ENCODE results near the gene SLC35B3. TPM values are rescaled to one million over a fixed set of nuclear protein-coding genes. Genes with fewer than 3 reads are reported as not detected.
"Not testable (repeated sequence)": the region's sequence is repeated elsewhere in the genome, so short reads cannot be mapped to it uniquely, and the experiment has no call there.

Gene SLC35B3
- total RNA-seq, 1 donor from 2014 or later: 13.3 TPM

- CTCF ChIA-PET: no interaction called here
Observed at GRCh38 chr6:8415913-8416312, 19.4 kb downstream of the SLC35B3 start.

GRCh38 chr6:8415280-8415679, 20.1 kb downstream of the SLC35B3 start:
- Mint-ChIP-seq H3K27me3 (no peaks in the 10 kb centered on the region), H3K4me1 (no peaks in the 10 kb centered on the region), H3K9me3 (no peaks in the 10 kb centered on the region), H3K36me3 (ENCODE audit: low read depth) (peaks cover 74% of the 10 kb centered on the region), H3K27ac (no peak overlapping the region), H3K4me3 (no peak overlapping the region)
- DNase-seq (no peak), ATAC-seq (ENCODE audit: low read depth) (no peak)
- ChIA-PET CTCF (no interaction called here), POLR2A (no interaction called here)
- intact Hi-C loops (cut with micrococcal nuclease): no loop called here
- no peak for TF ChIP-seq CTCF (IDR thresholded peaks at IDR 0.05)

More at GRCh38 chr6:8415913-8416312, 19.4 kb downstream of the SLC35B3 start:
- Mint-ChIP-seq H3K36me3 (ENCODE audit: low read depth) (peaks cover 74% of the 10 kb centered on the region), H3K4me3 (no peak overlapping the region), H3K4me1 (no peaks in the 10 kb centered on the region), H3K9me3 (no peaks in the 10 kb centered on the region), H3K27me3 (no peaks in the 10 kb centered on the region), H3K27ac (no peak overlapping the region)
- intact Hi-C loops (cut with micrococcal nuclease): no loop called here
- no peak for ATAC-seq (ENCODE audit: low read depth)
- POLR2A ChIA-PET: no interaction called here
- DNase-seq: no peak
- TF ChIP-seq CTCF (IDR thresholded peaks at IDR 0.05): no peak

GRCh38 chr6:8414844-8415243, 20.5 kb downstream of the SLC35B3 start:
- intact Hi-C loops (cut with micrococcal nuclease): no loop called here
- ChIA-PET POLR2A (no interaction called here), CTCF (no interaction called here)
- DNase-seq: no peak
- H3K4me3 Mint-ChIP-seq: no peak overlapping the region
- H3K9me3 Mint-ChIP-seq: no peaks in the 10 kb centered on the region
- no peaks in the 10 kb centered on the region for H3K4me1 Mint-ChIP-seq
- no peaks in the 10 kb centered on the region for H3K27me3 Mint-ChIP-seq
- ATAC-seq (ENCODE audit: low read depth): no peak
- TF ChIP-seq CTCF (IDR thresholded peaks at IDR 0.05): no peak
- no peak overlapping the region for H3K27ac Mint-ChIP-seq
- H3K36me3 Mint-ChIP-seq (ENCODE audit: low read depth): peaks cover 75% of the 10 kb centered on the region

GRCh38 chr6:8405946-8406345, 29.4 kb downstream of the SLC35B3 start:
- not testable (repeated sequence) for H3K27me3 Mint-ChIP-seq; ATAC-seq (ENCODE audit: low read depth)
- H3K36me3 Mint-ChIP-seq (ENCODE audit: low read depth): peaks cover 28% of the 10 kb centered on the region

GRCh38 chr6:8402546-8402945, 32.8 kb downstream of the SLC35B3 start:
- intact Hi-C loops (cut with micrococcal nuclease): no loop called here
- H3K36me3 Mint-ChIP-seq (ENCODE audit: low read depth): peaks cover 6% of the 10 kb centered on the region
- no peaks in the 10 kb centered on the region for H3K9me3 Mint-ChIP-seq
- no peak overlapping the region for H3K27ac Mint-ChIP-seq
- no peak for TF ChIP-seq CTCF (IDR thresholded peaks at IDR 0.05)
- no peak for DNase-seq
- ATAC-seq (ENCODE audit: low read depth): no peak
- H3K4me3 Mint-ChIP-seq: no peak overlapping the region
- CTCF ChIA-PET: no interaction called here
- H3K27me3 Mint-ChIP-seq: no peaks in the 10 kb centered on the region
- no peaks in the 10 kb centered on the region for H3K4me1 Mint-ChIP-seq
- POLR2A ChIA-PET: no interaction called here

More at GRCh38 chr6:8405946-8406345, 29.4 kb downstream of the SLC35B3 start:
- intact Hi-C loops (cut with micrococcal nuclease); H3K4me3 Mint-ChIP-seq; H3K9me3 Mint-ChIP-seq; H3K4me1 Mint-ChIP-seq; DNase-seq; H3K27ac Mint-ChIP-seq; CTCF ChIA-PET; POLR2A ChIA-PET: not testable (repeated sequence)

GRCh38 chr6:8400663-8401062, 34.7 kb downstream of the SLC35B3 start:
- Mint-ChIP-seq H3K27ac (no peak overlapping the region), H3K27me3 (no peaks in the 10 kb centered on the region)

More at GRCh38 chr6:8400663-8401062, 34.7 kb downstream of the SLC35B3 start:
- H3K4me3 Mint-ChIP-seq: no peak overlapping the region
- POLR2A ChIA-PET: no interaction called here
- CTCF ChIA-PET: no interaction called here
- H3K9me3 Mint-ChIP-seq: no peaks in the 10 kb centered on the region
- no peaks in the 10 kb centered on the region for H3K4me1 Mint-ChIP-seq
- intact Hi-C loops (cut with micrococcal nuclease): no loop called here
- TF ChIP-seq CTCF (IDR thresholded peaks at IDR 0.05): no peak
- H3K36me3 Mint-ChIP-seq (ENCODE audit: low read depth): peaks cover 6% of the 10 kb centered on the region
- ATAC-seq (ENCODE audit: low read depth) (no peak), DNase-seq (no peak)

Measured in activated B cell treated with CpG ODN at 0.5 μM for 24 hours (primary cell).